Brain pericyte (primary cell): ENCODE results near the gene HS6ST2.
"Not testable (repeated sequence)": the region's sequence is repeated elsewhere in the genome, so short reads cannot be mapped to it uniquely, and the experiment has no call there.

ENCODE experiments used
- DNase-seq: peaks from one replicate; pipeline ENCODE4 v3.0.0-alpha.2; 2012; ENCODE audit warnings: low read depth, low spot score

Gene HS6ST2

GRCh38 chrX:132958091-132958703 lies at the start of gene HS6ST2:
Gene HS6ST2 (minus strand): TSS chrX:132958629.
- DNase-seq = no peak

DNA sequence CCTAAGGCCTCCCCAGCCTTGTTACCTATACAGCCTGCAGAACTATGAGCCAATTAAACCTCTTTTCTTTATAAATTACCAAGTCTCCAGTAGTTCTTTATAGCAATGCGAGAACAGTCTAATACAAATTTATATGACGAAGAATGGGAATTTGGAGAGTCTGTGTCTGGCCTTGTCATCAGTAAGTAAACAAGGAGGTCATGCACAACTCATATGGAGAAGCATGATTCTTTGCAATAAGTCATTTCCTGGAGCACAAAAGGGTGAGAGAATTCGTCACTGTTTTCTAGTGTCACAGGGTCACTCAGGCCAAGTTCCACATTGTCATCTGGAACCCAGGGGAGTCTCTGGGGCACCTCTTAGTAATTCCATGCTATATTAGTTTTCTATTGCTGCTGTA lies 49.0 kb upstream of the HS6ST2 start:
- DNase-seq = no peak

DNA sequence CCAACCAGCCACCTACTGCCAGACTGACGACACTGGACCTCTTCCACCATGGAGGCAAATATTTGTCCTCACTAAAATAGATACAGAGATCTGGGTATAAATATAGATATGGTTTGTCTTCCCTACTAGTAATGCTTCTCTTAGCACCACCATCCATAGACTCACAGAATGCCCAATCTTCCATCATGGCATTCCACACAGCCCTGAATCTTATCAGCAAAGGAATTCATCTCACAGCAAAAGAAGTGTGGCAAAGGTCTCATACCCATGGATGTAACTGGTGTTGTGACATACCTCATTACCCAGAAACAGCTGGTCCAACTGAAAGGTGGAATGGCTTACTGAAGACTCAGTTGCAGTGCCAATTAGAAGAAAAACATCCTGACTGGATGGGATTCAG lies 47.2 kb upstream of the HS6ST2 start:
- DNase-seq = no peak

DNA sequence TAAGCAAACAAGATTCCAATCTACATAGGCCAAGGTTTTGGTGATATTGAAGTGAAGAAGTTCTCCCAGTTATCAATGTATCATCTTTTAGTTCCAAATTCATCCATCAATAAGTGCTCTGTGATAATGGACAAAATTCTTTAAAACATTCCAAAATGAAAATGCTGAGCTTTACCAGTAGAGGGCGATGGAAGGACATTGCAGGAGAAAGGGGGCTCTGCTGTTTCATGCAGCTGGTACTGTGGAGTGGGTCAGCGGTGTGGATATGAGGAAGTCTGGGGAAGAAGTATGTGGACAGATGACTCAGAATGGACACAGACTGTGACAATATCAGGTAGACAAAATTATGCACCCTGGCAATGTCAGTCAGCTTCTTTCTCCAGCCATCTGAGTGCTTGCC lies 46.6 kb upstream of the HS6ST2 start:
- DNase-seq = no peak

GRCh38 chrX:132999209-132999608 lies 40.8 kb upstream of the HS6ST2 start:
- DNase-seq = no peak

GRCh38 chrX:132990835-132991234 lies 32.4 kb upstream of the HS6ST2 start:
- DNase-seq = no peak

- DNase-seq = no peak
Observed at GRCh38 chrX:132986556-132986955, 28.1 kb upstream of the HS6ST2 start.

GRCh38 chrX:132984058-132984650 lies 25.7 kb upstream of the HS6ST2 start:
- DNase-seq = no peak

DNA sequence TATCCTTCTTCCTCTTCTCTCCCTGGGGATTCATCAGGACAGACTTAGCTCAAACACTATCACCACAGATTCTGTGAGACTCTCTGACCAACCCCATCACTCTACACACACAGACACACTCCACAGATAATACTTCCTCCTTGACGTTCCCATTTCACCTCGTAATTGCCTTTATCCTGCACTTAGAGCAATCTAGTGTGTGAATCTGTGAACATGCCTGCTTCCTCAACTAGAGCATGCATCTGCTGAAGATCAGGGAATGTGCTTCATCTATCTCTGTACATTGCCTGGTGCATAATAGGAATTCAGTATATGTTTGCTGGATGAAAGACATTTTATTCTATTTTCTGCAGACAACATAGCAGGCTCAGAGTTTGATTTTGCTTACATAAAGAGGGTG lies 25.1 kb upstream of the HS6ST2 start:
- no peak for DNase-seq

GRCh38 chrX:132980035-132980434 lies 21.6 kb upstream of the HS6ST2 start:
- not testable (repeated sequence) for DNase-seq

- no peak for DNase-seq
Observed at GRCh38 chrX:132968296-132968949, 10.0 kb upstream of the HS6ST2 start.

DNA sequence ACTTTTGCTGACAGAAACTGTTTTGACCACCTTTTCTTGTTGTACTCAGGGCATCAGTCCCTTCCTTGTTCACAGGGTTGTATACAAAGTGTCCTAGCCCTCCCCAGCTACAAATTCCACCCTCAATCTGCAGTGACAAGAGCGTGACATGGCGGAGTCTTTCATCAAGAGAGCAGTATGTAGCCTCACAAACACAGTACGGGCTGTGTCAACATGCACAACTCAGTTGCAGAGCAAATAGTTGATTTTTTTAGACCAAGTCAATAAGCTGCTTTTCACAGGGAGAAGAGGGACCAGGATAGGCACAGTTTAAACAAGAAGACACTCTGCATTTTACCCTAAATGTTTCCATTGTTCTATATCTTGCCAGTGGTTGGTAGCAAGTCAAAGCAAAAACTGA lies 8.6 kb upstream of the HS6ST2 start:
- no peak for DNase-seq

DNA sequence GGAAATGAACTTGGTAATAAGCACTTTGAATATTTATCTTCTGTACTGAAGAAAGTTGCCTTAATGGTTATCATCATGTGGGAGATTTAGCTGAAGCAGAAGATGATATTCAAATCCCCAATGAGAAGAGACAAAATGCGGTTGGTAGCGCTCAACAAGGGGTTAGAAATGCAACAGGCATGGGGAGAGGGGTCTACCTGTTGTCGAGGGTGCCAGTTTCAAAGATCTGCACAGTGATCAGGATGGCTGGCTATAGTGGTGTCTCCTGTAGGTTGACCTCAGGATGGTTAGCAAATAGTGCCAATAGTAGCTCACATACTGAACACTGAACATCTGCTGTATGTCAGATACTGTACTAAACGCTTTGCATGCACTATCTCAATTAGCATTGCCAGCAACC lies 7.0 kb upstream of the HS6ST2 start:
- no peak for DNase-seq

DNA sequence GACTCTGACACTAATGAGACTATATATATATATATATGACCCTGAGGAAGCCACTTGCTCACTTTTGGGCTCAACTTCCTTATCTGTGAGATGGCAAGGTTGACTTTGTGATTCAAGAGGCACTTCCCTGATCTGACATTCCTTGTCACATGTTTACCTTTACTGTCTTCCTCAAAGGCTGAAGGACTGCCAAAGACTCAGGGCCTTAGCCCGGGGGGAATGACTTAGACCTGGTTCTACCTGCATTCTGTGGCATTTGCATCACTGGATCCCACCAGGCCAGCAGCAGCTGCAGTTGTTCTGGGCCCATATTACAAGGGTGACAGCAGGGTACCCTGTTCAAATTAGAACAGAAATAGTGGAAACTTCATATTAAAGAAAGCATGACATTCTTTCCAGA lies 3.1 kb upstream of the HS6ST2 start:
- no peak for DNase-seq

DNA sequence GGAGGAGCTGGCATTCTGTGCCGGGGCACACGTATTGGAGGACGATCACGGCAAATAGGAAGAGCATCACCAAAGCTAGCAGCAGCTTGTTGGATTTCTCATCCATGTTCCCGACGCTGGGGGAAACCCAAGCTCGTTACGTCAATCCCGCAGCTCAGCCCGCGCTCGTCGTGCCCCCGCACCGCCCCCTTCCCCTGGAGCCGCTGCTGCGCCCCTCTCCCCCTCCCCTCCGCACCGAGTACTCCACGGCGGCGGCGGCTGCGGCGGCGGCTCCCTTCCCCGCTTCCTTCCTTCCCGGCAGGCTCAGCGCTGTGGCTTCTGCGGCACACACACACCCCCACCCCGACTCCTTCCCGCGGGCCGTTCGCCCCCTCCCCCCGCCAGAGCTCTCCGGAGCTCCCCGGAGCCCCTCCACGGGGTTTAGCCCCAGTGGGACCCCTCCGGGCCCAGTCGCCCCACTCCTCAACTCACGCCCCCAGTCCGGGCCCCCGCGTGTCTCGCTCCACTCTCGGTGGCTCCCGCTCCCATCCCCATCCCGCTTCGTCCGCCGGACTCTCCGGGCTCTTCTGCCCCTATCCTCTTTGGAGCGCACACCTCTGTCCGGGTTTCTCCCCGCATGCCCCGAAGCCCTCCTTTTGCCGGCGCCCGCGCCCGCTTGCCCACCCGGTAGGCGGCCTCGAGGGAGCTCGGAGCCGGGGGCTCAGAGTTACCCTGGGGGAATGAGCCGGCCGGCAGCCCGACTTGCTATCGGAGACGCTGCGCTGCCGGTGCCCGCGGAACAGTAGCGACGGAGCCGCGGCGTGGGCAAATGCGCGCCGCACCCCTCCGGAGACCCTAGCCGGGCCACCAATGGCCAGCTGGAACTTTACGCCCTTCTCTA lies 978 bp downstream of the HS6ST2 start:
- DNase-seq = no peak

- no peak for DNase-seq
Observed at GRCh38 chrX:132956421-132957210, 1.8 kb downstream of the HS6ST2 start.

- DNase-seq = no peak
Observed at GRCh38 chrX:132955690-132956089, 2.7 kb downstream of the HS6ST2 start.

GRCh38 chrX:132954323-132954722 lies 4.1 kb downstream of the HS6ST2 start:
- DNase-seq = no peak

DNA sequence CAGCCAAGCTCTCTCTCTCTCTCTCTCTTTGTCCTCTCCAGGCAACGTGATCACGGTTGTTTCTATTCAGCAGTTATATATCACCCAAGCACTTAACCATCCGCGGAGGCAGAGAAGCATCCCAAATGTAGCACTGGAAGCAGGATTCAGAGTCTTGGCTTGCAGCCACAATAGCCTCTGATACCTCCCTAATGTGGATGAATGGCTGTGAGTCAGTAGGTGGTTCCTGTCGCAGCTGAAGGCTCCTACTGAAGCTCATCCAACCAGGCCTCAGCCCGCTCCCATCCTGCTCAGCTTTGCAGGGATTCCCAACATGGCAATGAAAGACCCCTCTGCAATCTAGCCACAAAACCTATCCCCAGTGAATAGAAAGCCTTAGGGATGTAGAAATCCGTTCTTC lies 5.1 kb downstream of the HS6ST2 start:
- DNase-seq = no peak

DNA sequence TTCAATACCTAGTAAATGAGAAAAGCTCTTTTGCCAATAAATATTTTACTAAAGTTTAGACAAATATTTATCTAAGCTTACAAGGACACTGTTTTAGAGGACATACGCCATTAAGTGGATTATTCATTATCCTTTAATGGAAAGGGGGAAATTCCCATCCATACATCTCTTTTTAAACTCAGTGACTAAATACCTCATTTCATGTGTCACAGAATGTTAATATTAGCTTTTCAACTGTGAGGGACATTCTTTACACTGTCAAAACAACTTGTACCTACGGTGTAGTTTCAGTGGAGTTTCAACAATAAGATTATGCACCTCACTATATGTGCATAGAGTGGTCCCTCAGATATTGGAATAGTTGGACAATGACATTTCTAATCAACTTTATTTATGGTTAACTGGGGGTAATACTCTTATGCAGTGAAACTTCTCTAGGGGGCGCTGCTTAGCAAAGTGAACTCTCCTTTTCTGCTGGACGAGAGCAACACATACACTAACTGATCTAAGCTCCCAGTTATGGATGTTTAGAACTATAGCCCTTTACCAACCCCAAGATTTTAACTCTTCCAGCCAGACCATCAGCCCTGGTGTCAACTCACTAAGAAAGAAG lies 9.7 kb downstream of the HS6ST2 start:
- DNase-seq = no peak

DNA sequence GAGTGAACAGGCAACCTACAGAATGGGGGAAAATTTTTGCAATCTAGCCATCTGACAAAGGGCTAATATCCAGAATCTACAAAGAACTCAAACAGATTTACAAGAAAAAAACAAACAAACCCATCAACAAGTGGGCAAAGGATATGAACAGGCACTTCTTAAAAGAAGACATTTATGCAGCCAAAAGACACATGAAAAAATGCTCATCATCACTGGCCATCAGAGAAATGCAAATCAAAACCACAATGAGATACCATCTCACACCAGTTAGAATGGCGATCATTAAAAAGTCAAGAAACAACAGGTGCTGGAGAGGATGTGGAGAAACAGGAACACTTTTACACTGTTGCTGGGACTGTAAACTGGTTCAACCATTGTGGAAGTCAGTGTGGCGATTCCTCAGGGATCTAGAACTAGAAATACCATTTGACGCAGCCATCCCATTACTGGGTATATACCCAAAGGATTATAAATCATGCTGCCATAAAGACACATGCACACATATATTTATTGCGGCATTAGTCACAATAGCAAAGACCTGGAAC lies 13.3 kb downstream of the HS6ST2 start:
- not testable (repeated sequence) for DNase-seq
